NCI-H2227 (cell line): ENCODE results near the gene C1QTNF5.

Source experiments
- DNase-seq: peaks from one replicate; lab custom pipeline; 2025; ENCODE audit not compliant: unreplicated experiment; lab: John Stamatoyannopoulos, UW

Gene C1QTNF5

GRCh38 chr11:119297938-119298337, 42.7 kb downstream of the C1QTNF5 start:
- DNase-seq: no peak

DNA sequence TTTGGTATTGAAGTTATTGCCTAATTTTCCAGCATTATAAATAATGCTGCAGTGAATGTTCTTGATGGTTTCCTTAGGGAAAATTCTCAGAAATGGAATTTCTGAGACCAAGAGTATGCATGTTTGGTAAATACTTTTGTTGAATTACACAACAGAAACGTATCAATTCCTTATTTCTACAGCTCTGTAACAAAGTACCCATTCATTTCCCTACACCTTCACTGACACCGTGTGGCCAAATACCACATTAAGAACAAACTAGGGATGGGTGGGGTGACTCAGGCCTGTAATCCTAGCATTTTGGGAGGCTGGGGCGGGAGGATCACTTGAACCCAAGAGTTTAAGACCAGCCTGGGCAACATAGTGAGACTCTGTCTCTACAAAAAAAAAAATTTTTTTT, 45.5 kb downstream of the C1QTNF5 start:
- DNase-seq: no peak

GRCh38 chr11:119293461-119293860, 47.2 kb downstream of the C1QTNF5 start:
- DNase-seq: no peak

GRCh38 chr11:119290894-119291497, 49.7 kb downstream of the C1QTNF5 start:
- no peak for DNase-seq
